ENCODE measurements around the gene ANXA11.

ANXA11 gene

GRCh38 chr10:80132299-80133139, 72.8 kb downstream of the ANXA11 start, which contains the start of gene PLAC9:
Gene PLAC9, plus strand, starts transcription at chr10:80132730. Its CDS starts 33 bp downstream, at chr10:80132763.
- no peak for DNase-seq (ENCODE audit: low read depth)
- no peak for TF ChIP-seq CTCF (IDR thresholded peaks at IDR 0.05; ENCODE audit: low read depth, low read length)
- no peak for TF ChIP-seq MYC (IDR thresholded peaks at IDR 0.05; ENCODE audit: low read depth, low read length)
- no peak for TF ChIP-seq MAX (IDR thresholded peaks at IDR 0.05; ENCODE audit: low read depth, low read length)
- TF ChIP-seq POLR2A (IDR thresholded peaks at IDR 0.05; ENCODE audit: extremely low read depth, insufficient read length) = no peak

GRCh38 chr10:80131499-80131901, 73.8 kb downstream of the ANXA11 start:
- DNase-seq (ENCODE audit: low read depth) = no peak
- TF ChIP-seq MYC (IDR thresholded peaks at IDR 0.05; ENCODE audit: low read depth, low read length) = no peak
- TF ChIP-seq CTCF (IDR thresholded peaks at IDR 0.05; ENCODE audit: low read depth, low read length) = no peak
- no peak for TF ChIP-seq POLR2A (IDR thresholded peaks at IDR 0.05; ENCODE audit: extremely low read depth, insufficient read length)
- no peak for TF ChIP-seq MAX (IDR thresholded peaks at IDR 0.05; ENCODE audit: low read depth, low read length)
- no peak overlapping the region for H3K4me3 ChIP-seq (ENCODE audit: low read depth, low read length)

More at GRCh38 chr10:80132299-80133139, 72.8 kb downstream of the ANXA11 start, which contains the start of gene PLAC9:
- no peak within 1 kb of the TSS for H3K4me3 ChIP-seq (ENCODE audit: low read depth, low read length)

GRCh38 chr10:80126876-80127275, 78.5 kb downstream of the ANXA11 start:
- H3K4me3 ChIP-seq (ENCODE audit: low read depth, low read length) = no peak overlapping the region
- DNase-seq (ENCODE audit: low read depth) = no peak
- no peak for TF ChIP-seq POLR2A (IDR thresholded peaks at IDR 0.05; ENCODE audit: extremely low read depth, insufficient read length)
- no peak for TF ChIP-seq MAX (IDR thresholded peaks at IDR 0.05; ENCODE audit: low read depth, low read length)
- no peak for TF ChIP-seq MYC (IDR thresholded peaks at IDR 0.05; ENCODE audit: low read depth, low read length)
- TF ChIP-seq CTCF (IDR thresholded peaks at IDR 0.05; ENCODE audit: low read depth, low read length) = no peak

GRCh38 chr10:80122746-80123145, 82.6 kb downstream of the ANXA11 start:
- no peak for DNase-seq (ENCODE audit: low read depth)
- H3K4me3 ChIP-seq (ENCODE audit: low read depth, low read length) = no peak overlapping the region
- no peak for TF ChIP-seq MAX (IDR thresholded peaks at IDR 0.05; ENCODE audit: low read depth, low read length)
- no peak for TF ChIP-seq CTCF (IDR thresholded peaks at IDR 0.05; ENCODE audit: low read depth, low read length)

GRCh38 chr10:80122110-80122710, 83.1 kb downstream of the ANXA11 start:
- no peak overlapping the region for H3K4me3 ChIP-seq (ENCODE audit: low read depth, low read length)
- TF ChIP-seq POLR2A (IDR thresholded peaks at IDR 0.05; ENCODE audit: extremely low read depth, insufficient read length) = no peak
- DNase-seq (ENCODE audit: low read depth) = no peak

GRCh38 chr10:80118669-80119068, 86.7 kb downstream of the ANXA11 start:
- TF ChIP-seq CTCF (IDR thresholded peaks at IDR 0.05; ENCODE audit: low read depth, low read length) (no peak), POLR2A (IDR thresholded peaks at IDR 0.05; ENCODE audit: extremely low read depth, insufficient read length) (no peak), MAX (IDR thresholded peaks at IDR 0.05; ENCODE audit: low read depth, low read length) (no peak), MYC (IDR thresholded peaks at IDR 0.05; ENCODE audit: low read depth, low read length) (no peak)
- H3K4me3 ChIP-seq (ENCODE audit: low read depth, low read length) = no peak overlapping the region
- no peak for DNase-seq (ENCODE audit: low read depth)
